RWPE1 (cell line): ENCODE measurements around the gene CMIP.

Experiments
- CTCF ChIA-PET: fragments of 350-600 bp; sonication (Branson Sonifier 250); formaldehyde crosslinking; extraction: SDS; loops from one replicate; lab custom pipeline; 2021; lab: Yijun Ruan, JAX
- POLR2A ChIA-PET: fragments of 400-600 bp; formaldehyde crosslinking; extraction: SDS; loops from one replicate; lab custom pipeline; 2020; ENCODE audit warnings: antibody characterized with exemption; ENCODE audit not compliant: low non-redundant PET; lab: Yijun Ruan, JAX
- DNase-seq: peaks from one replicate; pipeline ENCODE4 v3.0.0; 2012; ENCODE audit warnings: low spot score
- H3K27ac ChIP-seq: fragments of 450-650 bp; 2 replicates; pipeline ENCODE4 v1.5.1; 2017
- CTCF ChIP-seq: fragments of 450-650 bp; conservative IDR thresholded peaks from 2 replicates; pipeline ENCODE4 v1.5.1; 2017; ENCODE audit warnings: low read depth, mild to moderate bottlenecking

Gene CMIP

GRCh38 chr16:81544700-81545271 lies 100.2 kb downstream of the CMIP start:
- no peak for DNase-seq

GRCh38 chr16:81545470-81546250 lies 101.1 kb downstream of the CMIP start:
- TF ChIP-seq CTCF: no peak
- ChIA-PET CTCF (no interaction called here), POLR2A (no interaction called here)
- no peak overlapping the region for H3K27ac ChIP-seq
- no peak for DNase-seq

More at GRCh38 chr16:81544700-81545271, 100.2 kb downstream of the CMIP start:
- POLR2A ChIA-PET: no interaction called here
- no peak for TF ChIP-seq CTCF
- CTCF ChIA-PET: no interaction called here
- H3K27ac ChIP-seq: no peak overlapping the region

GRCh38 chr16:81546781-81547180 lies 102.2 kb downstream of the CMIP start:
- CTCF ChIA-PET: no interaction called here
- peak overlapping the region; percentile 44; the same call in 1 of the 2 replicates for H3K27ac ChIP-seq
- POLR2A ChIA-PET: no interaction called here
- no peak for TF ChIP-seq CTCF
- DNase-seq: no peak

- POLR2A ChIA-PET: no interaction called here
- H3K27ac ChIP-seq: peak overlapping the region; percentile 44
- CTCF ChIA-PET: interaction anchor here (0.6 kb wide), 1 partner anchor 337 kb away, joined by 5 read pairs; no protein-coding TSS in a partner anchor
- DNase-seq: no peak
- TF ChIP-seq CTCF: no peak
These were observed 102.8 kb downstream of the CMIP start for GRCh38 chr16:81547194-81547938.

- no peak for TF ChIP-seq CTCF
- peak overlapping the region; percentile 44 for H3K27ac ChIP-seq
- ChIA-PET CTCF (interaction anchor here (0.6 kb wide), 1 partner anchor 338 kb away, joined by 5 read pairs; no protein-coding TSS in a partner anchor), POLR2A (no interaction called here)
- DNase-seq: no peak
These were observed 103.3 kb downstream of the CMIP start for GRCh38 chr16:81547939-81548216.

- TF ChIP-seq CTCF: no peak
- POLR2A ChIA-PET: interaction anchor here (0.6 kb wide), 1 partner anchor 100 kb away, joined by 4 read pairs; no protein-coding TSS in a partner anchor
- CTCF ChIA-PET: no interaction called here
- no peak for DNase-seq
- peak overlapping the region; percentile 44 for H3K27ac ChIP-seq
These were observed 103.9 kb downstream of the CMIP start for GRCh38 chr16:81548551-81548875.
